NCI-H2081 (cell line): Measurements from ENCODE around the gene PRRT1B.
A peak's percentile ranks its signal among the peaks of the same experiment; 100 is the strongest.

Experiments
- DNase-seq, 2 experiments: peaks; one replicate each; lab custom pipeline; 2025; lab: John Stamatoyannopoulos, UW

The PRRT1B gene

GRCh38 chr9:131580358-131580757 is 35.0 kb downstream of the PRRT1B start:
- no peak for DNase-seq

- no peak for DNase-seq
Observed at GRCh38 chr9:131582056-131582455, 36.7 kb downstream of the PRRT1B start.

- DNase-seq: no peak
Observed at GRCh38 chr9:131582466-131583336, 37.4 kb downstream of the PRRT1B start.

- no peak for DNase-seq
Observed at GRCh38 chr9:131583337-131583645, 38.0 kb downstream of the PRRT1B start.

GRCh38 chr9:131583836-131584555 is 38.7 kb downstream of the PRRT1B start:
- DNase-seq: no peak

- DNase-seq: no peak
Observed at GRCh38 chr9:131584858-131585257, 39.5 kb downstream of the PRRT1B start.

GRCh38 chr9:131585375-131585774 is 40.1 kb downstream of the PRRT1B start:
- no peak for DNase-seq

GRCh38 chr9:131587331-131587730 is 42.0 kb downstream of the PRRT1B start:
- no peak for DNase-seq

- DNase-seq: no peak
Observed at GRCh38 chr9:131587906-131588305, 42.6 kb downstream of the PRRT1B start.

- DNase-seq: no peak
Observed at GRCh38 chr9:131588396-131588795, 43.1 kb downstream of the PRRT1B start.

- DNase-seq: no peak
Observed at GRCh38 chr9:131589124-131589711, 43.9 kb downstream of the PRRT1B start.

GRCh38 chr9:131589993-131590392 is 44.7 kb downstream of the PRRT1B start:
- no peak for DNase-seq

- DNase-seq: no peak
Observed at GRCh38 chr9:131590449-131590848, 45.1 kb downstream of the PRRT1B start.

GRCh38 chr9:131590907-131591844 is 45.9 kb downstream of the PRRT1B start:
- DNase-seq: peak; percentile 23 to 60

- no peak for DNase-seq
Observed at GRCh38 chr9:131591845-131592208, 46.5 kb downstream of the PRRT1B start.

- DNase-seq: no peak
Observed at GRCh38 chr9:131593091-131593820, 47.9 kb downstream of the PRRT1B start.

GRCh38 chr9:131593936-131594665 is 48.8 kb downstream of the PRRT1B start:
- DNase-seq: no peak

- DNase-seq: no peak
Observed at GRCh38 chr9:131594906-131595665, 49.8 kb downstream of the PRRT1B start.

- no peak for DNase-seq
Observed at GRCh38 chr9:131595696-131596429, 50.5 kb downstream of the PRRT1B start.
